ENCODE measurements around the gene SC5D.

The SC5D gene

DNA sequence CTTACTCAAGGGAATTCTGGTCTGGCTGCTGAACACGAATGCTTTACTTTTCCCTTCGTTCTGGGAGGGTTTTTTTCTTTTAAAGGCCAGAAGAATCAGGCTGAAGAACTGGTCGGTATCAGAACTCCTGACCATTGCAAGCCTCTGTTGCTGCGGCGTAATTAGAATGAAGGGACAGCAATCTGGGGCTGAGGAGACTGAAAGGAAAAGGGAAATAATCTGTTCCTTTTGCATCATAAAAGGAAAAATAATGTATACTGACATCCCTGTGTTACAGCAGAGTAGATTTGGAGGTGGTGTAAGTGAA, 670 bp downstream of the SC5D start:
- no peak for FAIRE-seq

- FAIRE-seq, result no peak
Measured at GRCh38 chr11:121295246-121296029, 2.9 kb downstream of the SC5D start.

DNA sequence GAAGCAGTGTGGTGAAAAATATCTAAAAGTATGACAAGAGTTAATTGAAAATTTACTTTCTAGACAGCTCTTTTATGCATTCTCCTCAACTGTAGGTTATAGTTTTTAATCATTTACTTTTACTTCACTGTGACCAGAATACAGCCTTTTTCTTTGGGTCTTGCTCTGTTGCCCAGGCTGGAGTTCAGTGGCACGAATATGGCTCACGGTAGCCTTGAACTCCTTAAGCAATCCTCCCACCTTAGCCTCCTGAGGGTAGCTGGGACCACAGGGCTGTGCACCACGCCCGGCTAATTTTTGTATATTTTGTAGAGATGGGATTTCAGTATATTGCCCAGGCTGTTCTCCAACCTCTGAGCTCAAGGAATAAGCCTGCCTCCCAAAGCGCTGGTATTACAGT, 5.3 kb downstream of the SC5D start:
- FAIRE-seq, result no peak

- no peak for FAIRE-seq
Measured at GRCh38 chr11:121298774-121299173, 6.2 kb downstream of the SC5D start.

- FAIRE-seq, result no peak
Measured at GRCh38 chr11:121299417-121299816, 6.8 kb downstream of the SC5D start.

DNA sequence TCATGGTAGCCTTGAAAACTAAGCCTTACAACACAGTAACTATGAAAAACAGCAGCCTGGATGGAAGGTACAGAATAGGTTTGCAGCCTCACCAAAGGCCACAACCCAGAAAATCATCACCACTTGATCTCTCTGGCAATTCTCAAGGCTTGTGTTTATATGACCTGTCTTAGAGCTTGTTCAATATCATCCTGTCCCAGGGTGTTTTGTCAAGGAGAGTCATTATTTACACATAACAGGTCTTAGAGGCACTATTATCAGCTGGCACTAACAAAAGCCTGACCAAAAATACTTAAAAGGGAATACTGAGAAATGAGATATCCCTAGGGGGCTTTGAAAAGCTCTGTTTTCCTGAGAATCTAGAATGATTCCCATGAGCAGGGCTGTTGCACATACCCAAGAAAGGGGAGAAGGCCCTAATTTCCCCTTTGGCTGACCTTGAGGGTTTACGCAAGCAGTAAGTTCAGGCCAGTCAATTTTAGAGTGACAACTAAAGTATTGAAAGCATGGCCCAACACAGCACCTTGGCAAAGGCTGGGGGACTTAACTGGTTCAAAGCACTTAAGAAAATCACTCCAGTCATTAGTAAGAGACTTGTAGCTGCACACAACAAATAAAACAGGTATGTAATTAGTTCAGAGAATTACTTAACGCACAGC, 7.9 kb downstream of the SC5D start:
- no peak for FAIRE-seq

GRCh38 chr11:121300972-121301699, 8.6 kb downstream of the SC5D start:
- FAIRE-seq, result no peak

DNA sequence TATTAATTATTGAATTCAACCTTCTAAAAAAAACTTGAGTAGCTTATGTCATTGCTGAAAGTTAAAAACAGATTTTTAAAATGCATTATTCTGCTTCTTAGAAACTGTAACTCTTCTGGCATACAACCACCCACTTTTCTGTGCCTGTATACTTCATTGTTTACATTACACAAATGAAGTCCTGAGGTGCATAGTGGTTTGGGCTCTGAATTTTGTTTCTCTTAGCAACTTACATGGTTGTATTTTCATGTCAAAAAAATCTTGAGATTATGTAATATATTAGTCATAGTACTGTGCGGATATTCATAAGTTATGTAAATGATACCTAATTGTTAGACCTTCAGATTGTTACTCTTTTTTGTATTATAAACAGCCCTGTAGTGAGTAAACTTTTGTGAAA, 12.2 kb downstream of the SC5D start:
- FAIRE-seq, result no peak

GRCh38 chr11:121308816-121309215, 16.2 kb downstream of the SC5D start:
- FAIRE-seq, result no peak

DNA sequence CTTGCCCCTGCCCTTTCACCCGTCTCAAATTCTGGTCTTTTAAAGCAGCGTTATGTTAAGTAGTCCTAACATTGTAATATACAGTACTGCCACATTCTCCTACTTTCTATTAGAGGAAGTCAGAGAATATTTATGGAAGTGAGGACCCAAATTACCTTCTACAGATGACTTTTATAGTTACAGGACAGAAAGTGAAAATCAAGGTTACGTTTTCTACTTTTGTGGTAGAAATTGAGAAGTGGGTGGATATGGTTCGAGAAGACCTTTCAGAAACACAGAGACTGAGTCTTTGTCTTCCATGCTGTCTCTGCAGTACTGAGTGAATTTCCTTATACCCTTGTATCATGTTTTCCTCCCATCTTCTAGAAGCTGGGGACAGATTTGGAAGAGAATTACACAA, 17.1 kb downstream of the SC5D start:
- no peak for FAIRE-seq

GRCh38 chr11:121310908-121311307, 18.3 kb downstream of the SC5D start:
- FAIRE-seq, result no peak

DNA sequence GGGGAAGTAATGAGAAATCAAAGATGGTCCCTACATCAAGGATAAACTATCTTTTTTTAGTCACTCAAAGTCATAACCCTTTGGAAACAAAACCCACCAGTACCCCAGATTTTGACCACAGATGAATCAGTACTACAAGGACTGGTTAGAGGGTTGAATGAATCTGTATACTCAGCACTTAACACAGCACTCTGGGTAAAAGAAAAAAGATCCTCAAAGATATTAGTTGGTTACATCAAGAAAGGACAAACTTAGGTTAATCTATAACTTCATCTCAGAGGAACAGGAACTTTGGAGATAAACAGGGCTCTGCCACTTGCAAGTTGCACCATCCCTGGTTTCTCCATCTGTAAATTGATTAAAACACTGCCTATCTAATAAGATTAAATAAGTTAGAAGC, 18.8 kb downstream of the SC5D start:
- FAIRE-seq, result no peak

- FAIRE-seq, result no peak
Measured at GRCh38 chr11:121312483-121312882, 19.9 kb downstream of the SC5D start.

GRCh38 chr11:121318848-121319834, 26.6 kb downstream of the SC5D start:
- FAIRE-seq, result no peak

DNA sequence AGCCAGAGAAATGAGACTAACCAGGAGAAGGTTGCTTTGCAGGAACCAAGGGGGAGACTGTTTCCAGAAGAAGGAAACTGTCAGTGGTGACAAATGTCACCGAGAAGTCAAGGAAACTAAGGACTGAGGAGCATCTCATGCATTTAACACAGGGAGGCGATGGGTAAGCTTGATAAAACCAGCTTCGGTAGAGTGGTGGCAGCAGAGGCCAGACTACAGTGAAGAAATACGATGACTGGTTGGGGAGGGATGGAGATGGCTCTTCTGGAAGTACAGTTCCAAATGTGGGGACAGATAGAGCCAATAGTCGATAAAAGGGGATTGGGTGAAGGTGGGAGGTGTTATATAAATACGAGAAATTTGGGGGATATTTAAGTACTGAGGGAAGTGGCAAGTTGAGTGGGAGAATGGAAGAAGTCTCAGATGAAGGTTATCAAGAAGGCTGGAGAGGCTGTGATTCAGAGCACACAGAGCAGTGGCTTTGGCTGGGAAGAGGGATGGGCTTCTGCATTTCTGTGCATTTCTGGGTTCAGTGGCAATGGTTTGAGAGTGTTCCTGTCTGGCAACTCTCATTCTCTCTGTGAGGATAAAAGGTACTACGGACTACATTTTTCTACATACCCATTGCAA, 29.2 kb downstream of the SC5D start:
- FAIRE-seq, result no peak

DNA sequence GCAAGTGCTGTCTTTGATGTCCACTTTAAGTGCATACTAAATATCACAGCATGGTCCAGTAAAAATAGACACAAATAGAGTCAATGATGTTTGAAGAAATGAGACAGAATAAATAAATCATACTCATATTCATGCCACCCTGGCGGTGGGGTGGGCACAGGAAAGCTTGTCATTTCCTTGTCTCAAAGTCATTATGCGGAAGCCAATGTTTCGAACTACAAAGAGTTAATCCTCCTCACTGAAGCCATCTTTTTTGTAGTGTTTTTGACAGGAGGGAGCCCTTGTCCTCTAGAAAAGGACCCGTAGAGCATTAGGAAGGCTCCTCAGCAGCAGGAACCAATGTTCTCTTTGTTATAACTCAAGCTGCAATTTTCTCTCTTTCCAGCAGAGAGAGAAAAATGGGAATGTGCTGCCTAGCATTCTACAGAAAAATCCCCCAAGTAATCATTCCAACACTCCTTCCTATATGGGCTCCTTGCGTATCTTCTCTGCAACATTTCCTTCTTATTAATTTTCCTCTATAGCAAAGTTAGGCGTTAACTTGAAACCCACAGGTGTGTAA, 30.6 kb downstream of the SC5D start:
- no peak for FAIRE-seq

GRCh38 chr11:121326230-121326629, 33.7 kb downstream of the SC5D start:
- FAIRE-seq, result no peak

DNA sequence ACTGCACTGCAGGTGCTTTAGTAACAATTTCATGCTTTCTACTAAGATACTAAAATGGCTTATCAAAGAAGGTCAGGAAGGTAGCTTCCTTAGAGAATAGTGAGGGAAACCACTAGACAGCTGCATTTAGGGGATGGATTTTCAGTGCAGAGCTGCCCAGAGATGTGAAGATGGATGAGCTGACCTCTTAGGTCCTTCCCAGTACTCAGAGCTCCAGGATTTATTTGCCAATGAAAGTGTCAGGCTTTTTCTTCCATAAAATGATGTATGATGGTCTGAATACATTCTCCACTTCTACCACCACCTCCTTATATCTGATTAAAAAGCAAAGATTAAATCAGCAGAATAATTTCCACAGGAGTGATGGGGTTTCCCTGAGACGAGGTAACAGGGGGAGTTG, 35.0 kb downstream of the SC5D start:
- FAIRE-seq, result no peak

DNA sequence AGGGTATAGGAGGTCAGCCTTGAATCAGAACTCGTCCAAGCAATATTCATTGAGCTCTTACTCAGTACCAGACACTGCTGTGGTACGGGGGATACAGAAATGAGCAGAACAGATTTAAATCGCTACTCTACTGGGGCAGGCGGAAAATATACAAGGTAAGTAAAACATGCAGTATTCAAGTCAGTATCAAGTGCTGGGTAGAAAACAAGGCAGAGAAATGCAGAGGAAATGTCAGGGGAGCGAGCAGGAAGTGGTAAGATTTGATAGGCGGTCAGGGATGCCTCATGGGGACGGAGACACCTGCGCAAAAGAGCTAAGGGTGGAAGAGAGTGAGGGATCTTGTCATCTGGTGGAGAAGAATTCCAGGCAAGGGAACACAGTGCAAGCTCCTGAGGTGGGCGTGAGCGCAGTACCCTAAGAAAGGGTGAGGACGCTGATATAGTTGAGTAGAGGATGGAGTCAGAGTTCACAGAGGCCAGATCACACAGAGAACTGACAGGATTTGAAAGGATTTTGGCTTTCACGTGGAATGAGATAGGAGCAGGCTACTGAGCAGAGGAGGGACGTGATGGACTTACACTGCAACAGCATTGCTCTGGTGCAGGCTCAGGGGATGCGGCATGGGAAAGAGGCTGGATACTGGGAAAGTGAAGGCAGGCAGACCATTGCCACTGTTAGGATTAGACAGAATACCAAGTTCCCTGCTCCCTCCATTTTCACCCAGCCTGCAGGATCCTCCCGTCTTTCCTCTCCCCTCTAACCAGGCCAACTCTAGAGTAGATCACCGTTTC, 35.8 kb downstream of the SC5D start:
- FAIRE-seq, result no peak

DNA sequence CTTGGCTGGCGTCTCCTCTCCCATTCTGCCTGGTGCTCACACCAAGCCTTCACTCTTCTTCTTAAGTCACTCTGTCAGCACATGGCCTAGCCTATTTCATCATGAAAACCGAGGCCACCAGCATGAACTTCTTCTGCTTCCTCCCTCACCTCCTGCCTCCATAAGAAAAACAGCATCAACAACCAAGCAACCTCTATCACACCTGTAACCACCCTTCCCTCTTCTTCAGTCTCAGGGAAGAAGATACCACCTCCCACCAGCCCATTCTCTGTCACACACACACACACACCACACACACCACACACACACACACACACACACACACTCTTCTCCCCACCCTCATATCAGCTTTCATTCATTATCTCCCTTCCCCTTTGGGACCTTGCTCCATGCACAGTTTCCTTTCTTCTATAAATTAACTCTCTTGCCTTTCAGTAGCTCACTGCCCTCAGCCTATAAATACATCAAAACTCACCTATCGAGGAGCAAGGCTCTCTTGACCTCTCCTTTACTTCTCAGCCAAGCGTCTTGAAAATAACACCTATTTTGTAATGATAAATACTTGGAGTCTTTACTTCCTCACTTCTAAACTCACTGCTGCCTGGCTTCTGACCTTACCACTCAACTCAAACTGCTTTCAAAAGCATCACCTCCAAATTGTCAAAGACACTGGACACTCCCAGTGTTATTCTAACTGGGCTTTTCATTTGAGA, 36.6 kb downstream of the SC5D start:
- no peak for FAIRE-seq

All from G401.6 (cell line).